ENCODE measurements around the gene CLIP2.
"Not testable (repeated sequence)": the region's sequence is repeated elsewhere in the genome, so short reads cannot be mapped to it uniquely, and the experiment has no call there.

CLIP2 gene

GRCh38 chr7:74338366-74339108 lies 49.3 kb downstream of the CLIP2 start:
- DNase-seq, result no peak

DNA sequence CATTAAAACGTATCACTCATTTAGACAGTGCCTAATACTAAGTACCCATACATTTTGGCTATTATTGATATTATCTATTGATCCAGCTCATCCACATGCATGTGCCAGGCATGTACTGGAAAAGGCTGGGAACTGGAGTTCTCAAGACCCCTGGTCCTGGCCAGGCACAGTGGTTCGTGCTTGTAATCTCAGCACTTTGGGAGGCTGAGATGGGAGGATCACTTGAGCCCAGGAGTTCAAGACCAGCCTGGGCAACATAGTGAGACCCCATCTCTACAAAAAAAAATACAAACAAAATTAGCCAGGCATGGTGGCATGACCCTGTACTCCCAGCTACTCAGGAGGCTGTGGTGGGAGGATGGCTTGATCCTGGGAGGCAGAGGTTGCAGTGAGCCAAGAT lies 50.4 kb downstream of the CLIP2 start:
- DNase-seq, result not testable (repeated sequence)

GRCh38 chr7:74343281-74344131 lies 54.3 kb downstream of the CLIP2 start:
- no peak for DNase-seq

DNA sequence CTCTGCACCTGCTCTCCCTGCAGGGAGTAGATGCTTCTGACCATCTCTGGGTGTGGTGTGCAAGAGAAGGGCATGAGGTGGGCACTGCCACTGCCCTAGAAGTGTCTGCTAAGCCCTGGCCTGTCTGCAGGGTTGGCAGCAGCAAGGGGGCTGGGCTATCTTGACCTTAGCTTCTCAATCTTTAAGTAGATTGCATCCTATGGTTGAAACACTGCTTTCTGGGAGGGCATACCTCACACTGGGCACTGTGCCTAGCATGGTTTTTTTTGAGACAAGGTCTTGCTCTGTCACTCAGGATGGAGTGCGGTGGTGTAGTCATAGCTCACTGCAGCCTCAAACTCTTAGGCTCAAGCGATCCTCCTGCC lies 54.9 kb downstream of the CLIP2 start:
- DNase-seq, result no peak

- DNase-seq, result no peak
Observed at GRCh38 chr7:74344786-74345185, 55.6 kb downstream of the CLIP2 start.

DNA sequence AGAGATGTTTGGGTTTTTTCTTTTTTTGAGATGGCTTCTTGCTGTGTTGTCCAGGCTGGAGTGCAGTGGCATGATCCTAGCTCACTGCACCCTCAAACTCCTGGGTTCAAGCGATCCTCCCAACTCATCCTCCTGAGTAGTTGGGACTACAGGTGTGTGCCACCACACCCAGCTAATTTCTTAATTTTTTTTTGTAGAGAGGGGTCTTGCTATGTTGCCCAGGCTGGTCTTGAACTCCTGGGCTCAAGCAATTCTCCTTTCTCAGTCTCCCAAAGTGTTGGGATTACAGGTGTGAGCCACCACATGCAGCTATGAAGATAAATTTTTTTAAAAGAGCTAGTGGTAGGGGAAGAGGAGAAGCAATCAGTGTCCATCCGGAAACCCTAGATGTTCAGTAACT lies 56.8 kb downstream of the CLIP2 start:
- no peak for DNase-seq

DNA sequence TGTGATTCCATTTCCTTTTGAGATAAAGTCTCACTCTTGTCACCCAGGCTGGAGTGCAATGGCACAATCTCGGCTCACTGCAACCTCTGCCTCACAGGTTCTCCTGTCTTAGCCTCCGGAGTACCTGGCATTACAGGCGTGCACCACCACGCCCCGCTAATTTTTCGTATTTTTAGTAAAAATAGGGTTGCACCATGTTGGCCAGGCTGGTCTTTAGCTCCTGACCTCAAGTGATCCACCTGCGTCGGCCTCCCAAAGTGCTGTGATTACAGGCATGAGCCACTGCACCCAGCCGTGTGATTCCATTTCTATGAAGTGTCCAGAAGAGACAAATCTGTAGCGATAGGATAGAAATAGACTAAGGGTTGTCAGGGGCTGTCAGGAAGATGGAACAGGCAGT lies 60.4 kb downstream of the CLIP2 start:
- DNase-seq, result no peak

GRCh38 chr7:74350751-74351150 lies 61.5 kb downstream of the CLIP2 start:
- DNase-seq, result no peak

GRCh38 chr7:74351836-74352235 lies 62.6 kb downstream of the CLIP2 start:
- DNase-seq, result no peak

- not testable (repeated sequence) for DNase-seq
Observed at GRCh38 chr7:74352551-74353138, 63.4 kb downstream of the CLIP2 start.

DNA sequence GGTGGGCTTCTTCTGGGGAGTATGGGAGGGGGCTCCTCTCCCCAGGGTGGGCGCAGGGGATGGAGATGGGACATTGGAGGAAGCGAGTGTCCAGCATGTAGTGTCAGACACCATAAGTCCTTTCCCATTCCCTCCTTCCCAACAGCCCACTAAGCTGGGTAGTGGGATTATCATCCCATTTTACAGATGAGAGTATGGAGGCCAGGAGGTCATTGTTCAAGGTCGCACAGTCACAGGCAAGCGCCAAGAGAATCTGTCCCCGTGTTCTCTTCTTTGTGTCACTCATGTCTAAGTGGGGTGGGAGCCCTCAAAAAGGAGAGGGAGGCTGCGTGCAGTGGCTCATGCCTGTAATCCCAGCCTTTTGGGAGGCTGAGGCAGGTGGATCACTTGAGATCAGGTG lies 64.8 kb downstream of the CLIP2 start:
- DNase-seq, result no peak

DNA sequence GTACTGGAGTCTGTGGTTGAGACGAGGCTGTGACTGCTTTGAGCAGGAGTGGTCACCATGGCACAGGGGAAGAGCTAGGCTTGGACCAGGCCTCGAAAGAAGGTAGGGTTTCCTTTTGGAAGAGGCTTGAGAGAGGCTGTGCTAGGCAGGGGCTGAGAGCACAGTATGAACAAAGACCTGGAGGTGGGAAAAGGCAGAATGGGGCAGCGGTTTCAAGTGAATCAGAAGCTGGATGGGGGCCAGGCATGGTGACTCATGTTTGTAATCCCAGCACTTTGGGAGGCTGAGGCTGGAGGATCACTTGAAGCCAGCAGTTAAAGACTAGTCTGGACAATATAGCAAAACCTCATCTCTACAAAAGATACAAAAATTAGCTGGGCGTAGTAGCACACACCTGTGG lies 65.9 kb downstream of the CLIP2 start:
- DNase-seq, result no peak

GRCh38 chr7:74356589-74357315 lies 67.5 kb downstream of the CLIP2 start:
- DNase-seq, result no peak

GRCh38 chr7:74360008-74360407 lies 70.8 kb downstream of the CLIP2 start:
- no peak for DNase-seq

DNA sequence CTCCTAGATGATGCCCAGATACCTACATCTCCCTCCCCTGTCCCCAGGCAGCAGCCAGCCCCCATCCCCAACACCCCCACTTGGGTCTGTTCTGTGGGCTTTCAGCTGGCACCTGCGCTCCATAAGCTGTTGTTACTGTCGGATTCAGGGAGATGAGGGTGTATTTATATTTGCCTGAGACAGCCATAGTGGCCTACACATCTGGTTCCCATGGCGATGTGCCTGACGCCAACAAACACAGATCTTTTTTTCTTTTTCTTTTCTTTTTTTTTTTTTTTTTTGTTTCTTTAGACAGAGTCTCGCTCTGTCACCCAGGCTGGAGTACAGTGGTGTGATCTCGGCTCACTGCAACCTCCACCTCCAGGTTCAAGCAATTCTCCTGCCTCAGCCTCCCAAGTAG lies 73.1 kb downstream of the CLIP2 start:
- no peak for DNase-seq

DNA sequence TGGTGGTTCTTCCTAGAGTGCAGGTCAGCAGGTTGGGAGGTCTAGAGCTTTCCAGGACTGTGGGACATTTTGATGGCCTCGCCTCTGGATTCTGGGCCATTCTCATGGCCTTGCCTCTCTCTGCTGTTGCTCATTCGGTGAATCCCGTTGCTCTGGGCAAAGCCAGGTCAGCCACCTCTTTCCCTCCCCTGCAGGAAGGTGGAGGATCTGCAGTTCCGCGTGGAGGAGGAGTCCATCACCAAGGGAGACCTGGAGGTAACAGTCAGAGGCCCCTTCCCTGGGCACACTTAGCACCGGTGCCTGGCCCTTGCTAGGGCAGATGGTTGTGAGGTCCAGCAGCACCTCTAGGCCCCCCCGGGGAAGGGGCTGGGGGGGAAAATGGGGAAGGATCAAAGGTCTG lies 74.9 kb downstream of the CLIP2 start:
- no peak for DNase-seq

DNA sequence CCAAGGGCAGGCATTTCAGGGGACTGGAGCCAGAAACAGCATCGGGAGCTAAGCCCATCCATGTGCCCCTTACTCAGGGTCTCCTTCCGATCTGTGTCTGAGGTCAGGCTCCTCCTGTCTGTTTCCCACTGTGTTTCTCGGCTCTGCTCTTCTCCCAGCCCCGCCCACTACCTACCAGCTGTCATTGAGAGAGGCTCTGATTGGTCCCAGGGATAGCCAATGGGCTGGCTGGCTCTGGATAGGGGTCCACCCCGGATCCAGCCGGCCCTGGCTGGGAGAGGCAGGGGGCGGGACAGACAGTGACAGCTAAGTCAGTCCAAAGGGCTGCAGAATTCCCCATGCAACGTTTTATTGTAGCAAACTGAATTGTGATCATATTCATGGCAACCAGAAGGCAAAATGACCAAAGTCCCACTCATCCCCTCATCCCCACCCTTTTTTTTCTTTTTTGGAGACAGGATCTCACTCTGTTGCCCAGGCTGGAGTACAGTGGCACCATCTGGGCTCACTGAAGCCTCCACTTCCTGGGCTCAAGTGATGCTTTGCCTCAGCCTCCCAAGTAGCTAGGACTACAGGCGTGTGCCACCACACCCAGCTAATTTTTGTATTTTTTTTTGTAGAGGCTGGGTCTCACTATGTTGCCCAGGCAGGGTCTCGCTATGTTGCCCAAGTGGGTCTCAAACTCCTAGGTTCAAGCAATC lies 76.3 kb downstream of the CLIP2 start:
- DNase-seq, result no peak

- DNase-seq, result no peak
Observed at GRCh38 chr7:74371381-74372341, 82.5 kb downstream of the CLIP2 start.

DNA sequence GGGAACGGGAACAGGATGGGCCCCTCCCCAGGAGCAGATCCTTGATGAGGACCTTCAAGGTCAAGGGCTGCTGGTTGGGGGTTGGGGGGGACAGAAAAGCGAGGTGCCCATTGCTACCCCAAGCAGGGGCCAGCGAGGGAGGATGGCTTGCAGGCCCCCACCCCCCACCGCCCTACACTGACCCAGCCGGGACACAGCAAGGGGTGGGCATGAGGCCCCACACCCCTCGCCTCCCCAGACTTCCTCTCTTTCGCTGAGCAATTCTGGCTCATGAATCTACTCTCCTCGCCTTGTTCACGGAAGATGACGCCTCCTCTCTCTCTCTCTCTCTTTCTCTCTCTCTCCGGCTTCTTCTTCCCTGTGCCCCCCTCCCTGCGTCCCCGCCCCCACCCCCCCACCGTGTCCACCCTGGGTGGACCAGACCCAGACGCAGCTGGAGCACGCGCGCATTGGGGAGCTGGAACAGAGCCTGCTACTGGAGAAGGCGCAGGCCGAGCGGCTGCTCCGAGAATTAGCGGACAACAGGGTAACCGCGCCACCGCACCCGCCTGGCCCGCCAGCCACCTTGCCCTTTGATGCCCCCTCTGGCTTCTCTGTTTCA lies 83.4 kb downstream of the CLIP2 start:
- DNase-seq, result no peak

- no peak for DNase-seq
Observed at GRCh38 chr7:74373536-74373935, 84.3 kb downstream of the CLIP2 start.

DNA sequence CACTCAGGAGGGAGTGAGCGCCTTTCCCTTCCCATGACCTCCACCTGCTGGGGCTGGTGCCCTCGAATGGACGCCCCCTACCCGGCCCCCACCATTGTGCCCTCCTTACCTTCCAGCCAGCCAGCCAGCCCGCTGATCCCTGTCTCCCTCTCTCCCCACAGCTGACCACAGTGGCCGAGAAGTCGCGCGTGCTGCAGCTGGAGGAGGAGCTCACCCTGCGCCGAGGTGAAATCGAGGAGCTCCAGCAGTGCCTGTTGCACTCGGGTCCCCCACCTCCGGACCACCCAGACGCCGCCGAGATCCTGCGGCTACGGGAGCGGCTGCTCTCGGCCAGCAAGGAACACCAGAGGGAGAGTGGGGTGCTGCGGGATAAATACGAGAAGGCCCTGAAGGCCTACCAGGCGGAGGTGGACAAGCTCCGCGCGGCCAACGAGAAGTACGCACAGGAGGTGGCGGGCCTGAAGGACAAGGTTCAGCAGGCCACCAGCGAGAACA lies 86.6 kb downstream of the CLIP2 start:
- DNase-seq, result no peak
